Pancreas (tissue), 10 donors: Measurements from ENCODE around the gene RRP1B. TPM values are rescaled to one million over a fixed set of nuclear protein-coding genes. Genes with fewer than 3 reads are reported as not detected.

Source experiments
- ATAC-seq, 4 donors: fragments of 200-7000 bp; cut with Tn5 transposase; one replicate each; pipeline versions ENCODE4 v1.8.0 to v1.9.1; 2020; ENCODE audit warnings: mild to moderate bottlenecking in 4 of 4, moderate library complexity in 4 of 4
- DNase-seq, 6 donors: peaks; one replicate each; pipeline ENCODE4 v3.0.0-alpha.2; 2020
- FAIRE-seq: peaks from 2 replicates; lab custom pipeline; 2012; peaks lifted over from hg19 to GRCh38; lab: Jason Lieb, UNC
- H3K27ac ChIP-seq, 4 donors: fragments of 200-600 bp; sonication (generic); 1 replicate in 3 of 4; 2 replicates in 1 of 4; pipeline versions ENCODE4 v1.5.0 to v1.8.0; 2020
- H3K27me3 ChIP-seq, 4 donors: fragments of 200-600 bp; one replicate each; pipeline ENCODE4 v1.8.0; 2021
- H3K36me3 ChIP-seq, 3 donors: fragments of 200-600 bp; sonication (generic) in 1 of 3; one replicate each; pipeline versions ENCODE4 v1.5.0 to v1.8.0; 2020 to 2021
- H3K4me1 ChIP-seq, 3 donors: fragments of 200-600 bp; one replicate each; pipeline ENCODE4 v1.8.0; 2021
- H3K4me3 ChIP-seq, 4 donors: fragments of 200-600 bp; sonication (generic) in 2 of 4; one replicate each; pipeline versions ENCODE4 v1.5.0 to v1.8.0; 2020 to 2021
- H3K9me3 ChIP-seq, 4 donors: fragments of 200-600 bp; one replicate each; pipeline ENCODE4 v1.8.0; 2021
- WGBS, 2 donors: extraction: QIAGEN DNeasy Blood & Tissue Kit; methylation state at CpG; one replicate each; pipeline ENCODE4 v1.1.7; 2013; 5-methylcytosine and 5-hydroxymethylcytosine counted together
- intact Hi-C, 3 donors: fragments of 100-400 bp; cut with DNase I; formaldehyde crosslinking; loops; one replicate each; pipeline versions ENCODE4 v1.11.1 to v1.14.2; 2022
- polyA plus RNA-seq, 2 donors: library from polyadenylated mRNA; stranded (reverse); fragments of 200-250 nt; gene quantifications; one replicate each; pipeline ENCODE4 v1.2.3, GENCODE V29; 2013
- total RNA-seq, 6 donors: library from RNA; stranded (reverse); fragmentation: NEBNext Ultra II Directional in 4 of 6; extraction: Animal tissue kit (Norgen Biotek cat#: 25700) in 4 of 6; gene quantifications; one replicate each; pipeline versions ENCODE4 v1.2.1 to v1.2.4, GENCODE V29; 2021 to 2023
- TF ChIP-seq, protein P1 (sequence below), 4 donors: fragments of 200-600 bp; sonication (generic) in 3 of 4; IDR thresholded peaks; one replicate each; pipeline versions ENCODE4 v1.5.0 to v1.8.0; 2021; ENCODE audit warnings: antibody characterized with exemption in 4 of 4
- donor health status: healthy with polysubstance abuse.
- donor health status: DM: no; HTN: no; CAD: no; lungs with moderate emphysema.
- donor health status: DM: no; HTN: no; CAD: no.
- donor health status: control.
- donor health status: control.
- donor health status: Bipolar disorder and iron deficiency.
- donor health status: DM: yes; HTN: yes; CAD: no.
- donor health status: DM: no; HTN: no; CAD: no.
- donor health status: DM: no; HTN: no; CAD: no.
- donor health status: DM: yes; HTN: yes; CAD: no.

RRP1B gene
- total and polyA plus RNA-seq, 8 donors: 4.4 to 13.3 (median 9.0) TPM

DNA sequence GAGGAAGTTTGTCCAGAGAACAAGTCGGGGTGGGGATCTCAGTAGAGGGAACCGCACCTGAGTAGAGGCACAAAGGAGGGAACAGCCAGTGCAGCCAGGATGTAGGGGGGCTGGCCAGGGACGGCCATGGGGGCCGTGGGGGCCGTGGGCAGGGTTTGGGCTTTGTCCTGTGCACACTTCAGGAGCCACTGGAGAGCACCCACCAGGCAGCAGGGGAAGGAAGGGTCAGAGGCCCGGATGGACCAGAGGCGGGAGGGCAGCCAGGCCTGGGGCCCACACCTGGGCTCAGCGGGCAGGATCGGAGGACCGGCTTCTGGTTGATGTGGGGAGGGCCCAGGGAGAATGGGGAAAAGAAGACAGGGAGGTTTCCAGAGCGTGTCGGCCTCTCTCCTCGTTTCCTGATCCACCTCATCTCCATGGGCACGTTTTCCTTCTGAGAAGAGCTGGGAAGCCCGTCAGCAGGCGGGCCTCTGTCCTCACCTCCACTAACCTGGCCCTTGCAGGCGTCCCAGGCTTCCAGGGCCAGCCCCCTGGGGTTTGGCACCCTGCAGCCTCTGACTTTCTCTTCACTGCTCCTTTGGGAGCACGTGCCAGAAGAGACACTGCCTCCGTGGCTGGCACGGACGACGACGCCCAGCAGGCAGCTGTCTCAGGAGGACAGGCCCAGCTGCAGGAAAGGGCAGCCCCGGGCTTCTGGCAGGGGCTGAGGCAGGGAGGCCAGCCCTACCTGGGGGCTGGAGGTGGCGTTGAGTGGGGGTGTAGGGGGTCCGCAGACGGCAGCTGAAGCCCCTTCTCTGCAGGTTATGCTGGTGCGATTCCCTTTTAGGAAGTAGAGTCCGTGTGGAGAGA lies 42.8 kb downstream of the RRP1B start:
- peaks cover 0 to 6% (median 3%) of the 10 kb centered on the region in 3 donors for H3K4me1 ChIP-seq
- H3K27ac ChIP-seq: no peak overlapping the region
- H3K9me3 ChIP-seq: no peaks in the 10 kb centered on the region
- WGBS, 2 donors: 70% methylated on average over 29 of the region's 29 CpGs
- no peaks in the 10 kb centered on the region for H3K36me3 ChIP-seq
- ATAC-seq (peak in 3 of 4 donors; percentile 13 to 50 (median 18)), FAIRE-seq (no peak), DNase-seq (peak in 1 of 6 donors; percentile 13)
- intact Hi-C loops: no loop called here
- H3K4me3 ChIP-seq: peak overlapping the region in 1 of 4 donors; percentile 9
- H3K27me3 ChIP-seq: no peaks in the 10 kb centered on the region
- TF ChIP-seq, protein P1, sequence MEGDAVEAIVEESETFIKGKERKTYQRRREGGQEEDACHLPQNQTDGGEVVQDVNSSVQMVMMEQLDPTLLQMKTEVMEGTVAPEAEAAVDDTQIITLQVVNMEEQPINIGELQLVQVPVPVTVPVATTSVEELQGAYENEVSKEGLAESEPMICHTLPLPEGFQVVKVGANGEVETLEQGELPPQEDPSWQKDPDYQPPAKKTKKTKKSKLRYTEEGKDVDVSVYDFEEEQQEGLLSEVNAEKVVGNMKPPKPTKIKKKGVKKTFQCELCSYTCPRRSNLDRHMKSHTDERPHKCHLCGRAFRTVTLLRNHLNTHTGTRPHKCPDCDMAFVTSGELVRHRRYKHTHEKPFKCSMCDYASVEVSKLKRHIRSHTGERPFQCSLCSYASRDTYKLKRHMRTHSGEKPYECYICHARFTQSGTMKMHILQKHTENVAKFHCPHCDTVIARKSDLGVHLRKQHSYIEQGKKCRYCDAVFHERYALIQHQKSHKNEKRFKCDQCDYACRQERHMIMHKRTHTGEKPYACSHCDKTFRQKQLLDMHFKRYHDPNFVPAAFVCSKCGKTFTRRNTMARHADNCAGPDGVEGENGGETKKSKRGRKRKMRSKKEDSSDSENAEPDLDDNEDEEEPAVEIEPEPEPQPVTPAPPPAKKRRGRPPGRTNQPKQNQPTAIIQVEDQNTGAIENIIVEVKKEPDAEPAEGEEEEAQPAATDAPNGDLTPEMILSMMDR (IDR thresholded peaks at IDR 0.05): no peak

DNA sequence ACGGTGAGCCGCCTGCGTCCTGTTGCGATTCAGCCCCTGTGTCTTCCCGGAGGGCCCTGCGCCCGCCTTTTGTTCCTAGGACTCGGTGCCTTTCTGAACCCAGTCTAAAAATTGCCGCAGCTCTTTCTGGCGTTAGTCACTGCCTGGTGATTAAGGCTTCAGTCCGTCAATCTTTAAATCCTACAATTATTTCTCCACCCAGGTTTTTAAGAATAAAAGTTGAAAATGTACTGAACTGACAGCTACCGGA lies 43.4 kb downstream of the RRP1B start:
- Histone ChIP-seq H3K9me3 (no peaks in the 10 kb centered on the region), H3K4me1 (peaks cover 0 to 6% (median 3%) of the 10 kb centered on the region in 3 donors), H3K36me3 (no peaks in the 10 kb centered on the region), H3K4me3 (peak overlapping the region in 2 of 4 donors; percentile 6 to 9), H3K27me3 (no peaks in the 10 kb centered on the region), H3K27ac (no peak overlapping the region)
- DNase-seq: no peak
- intact Hi-C loops: no loop called here
- no peak for FAIRE-seq
- TF ChIP-seq, protein P1 (IDR thresholded peaks at IDR 0.05): no peak
- ATAC-seq: peak; percentile 26 to 46 (median 38)
- 25 to 37% methylated on average over 12 of the region's 12 CpGs for WGBS, 2 donors

DNA sequence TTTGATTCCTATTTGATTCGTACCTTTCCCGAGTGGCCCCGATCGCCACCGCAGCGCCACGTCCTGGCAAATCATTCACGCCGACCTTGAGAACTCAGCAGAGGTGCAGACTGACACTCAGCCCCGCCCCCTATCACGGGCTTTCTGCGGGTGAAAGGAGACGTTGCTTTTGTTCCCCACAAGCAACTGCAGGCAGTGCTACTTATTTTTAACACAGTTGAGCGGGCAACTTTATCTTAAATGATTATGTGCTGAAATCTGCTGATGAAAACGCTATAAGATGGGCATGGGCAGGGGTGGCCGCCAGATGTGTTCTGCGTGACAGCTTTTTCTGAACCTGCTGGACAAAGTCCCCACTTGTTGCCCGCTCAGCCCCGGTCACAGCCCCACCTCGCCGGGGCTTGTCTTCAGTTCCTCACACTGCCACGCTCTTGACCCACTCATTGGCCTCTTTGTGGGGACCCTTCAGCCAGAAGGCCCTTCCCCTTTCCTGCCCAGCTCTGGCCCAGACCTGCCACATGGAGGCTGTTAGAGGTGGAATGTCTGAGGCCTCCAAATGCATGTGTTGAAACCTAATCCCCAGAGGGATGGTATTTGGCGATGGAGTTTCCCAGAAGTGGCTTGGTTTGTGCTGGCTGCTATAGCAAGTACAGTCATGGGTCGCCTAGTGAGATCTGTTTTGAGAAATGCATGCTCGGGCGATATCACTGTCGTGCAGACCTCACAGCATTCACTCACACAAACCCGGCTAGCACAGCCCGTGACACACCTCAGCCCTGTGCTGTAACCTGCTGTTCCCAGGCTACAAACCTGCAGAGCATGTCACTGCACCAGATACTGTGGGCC lies 43.9 kb downstream of the RRP1B start:
- no peaks in the 10 kb centered on the region for H3K27me3 ChIP-seq
- DNase-seq (peak in 5 of 6 donors; percentile 52 to 71 (median 63)), FAIRE-seq (no peak), ATAC-seq (peak; percentile 70 to 90 (median 84))
- no peaks in the 10 kb centered on the region for H3K9me3 ChIP-seq
- H3K27ac ChIP-seq: no peak overlapping the region
- WGBS, 2 donors: 32 to 33% methylated on average over 29 of the region's 29 CpGs
- TF ChIP-seq, protein P1 (IDR thresholded peaks at IDR 0.05): no peak
- H3K4me3 ChIP-seq: peak overlapping the region in 2 of 4 donors; percentile 6 to 9
- intact Hi-C loops: no loop called here
- H3K4me1 ChIP-seq: peaks cover 0 to 6% (median 3%) of the 10 kb centered on the region in 3 donors
- no peaks in the 10 kb centered on the region for H3K36me3 ChIP-seq

DNA sequence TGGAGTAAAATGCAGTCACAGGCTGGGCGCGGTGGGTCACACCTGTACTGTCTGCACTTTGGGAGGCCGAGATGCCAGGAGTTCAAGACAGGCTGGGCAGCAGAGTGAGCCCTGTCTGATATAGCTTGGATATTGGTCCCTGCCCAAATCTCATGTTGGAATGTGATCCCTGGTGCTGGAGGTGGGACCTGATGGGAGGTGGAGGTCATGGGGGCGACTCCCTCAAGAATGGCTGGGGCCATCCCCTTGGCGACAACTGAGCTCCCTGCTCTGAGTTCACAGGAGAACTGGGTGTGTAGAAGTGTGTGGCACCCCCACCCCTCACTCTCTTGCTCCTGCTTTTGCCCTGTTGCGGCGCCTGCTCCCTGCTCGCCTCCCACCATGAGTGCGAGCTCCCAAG lies 48.1 kb downstream of the RRP1B start:
- Histone ChIP-seq H3K27me3 (no peaks in the 10 kb centered on the region), H3K4me1 (peaks cover 4 to 8% (median 7%) of the 10 kb centered on the region in 3 donors), H3K9me3 (no peaks in the 10 kb centered on the region), H3K27ac (no peak overlapping the region), H3K36me3 (no peaks in the 10 kb centered on the region), H3K4me3 (no peak overlapping the region)
- DNase-seq: peak in 1 of 6 donors; percentile 15
- no peak for FAIRE-seq
- ATAC-seq: no peak
- intact Hi-C loops: no loop called here
- WGBS, 2 donors: 90 to 96% methylated on average over 9 of the region's 9 CpGs
- TF ChIP-seq, protein P1 (IDR thresholded peaks at IDR 0.05): no peak
